Measurements from ENCODE around the gene SIAH1.

GRCh38 chr16:48405907-48406306, 20.7 kb upstream of the SIAH1 start:
- TF ChIP-seq TFCP2L1 (CRISPR knock-in tag; IDR thresholded peaks at IDR 0.05) (no peak), CTCF (IDR thresholded peaks at IDR 0.05) (no peak), RARB (CRISPR knock-in tag; IDR thresholded peaks at IDR 0.05) (no peak), FOSL2 (IDR thresholded peaks at IDR 0.05) (no peak), FOSL2 (CRISPR knock-in tag; IDR thresholded peaks at IDR 0.05) (no peak), CBX2 (IDR thresholded peaks at IDR 0.05; ENCODE audit: borderline replicate concordance, low read depth) (no peak), RNF2 (IDR thresholded peaks at IDR 0.05; ENCODE audit: borderline replicate concordance, low read depth) (no peak), REST (IDR thresholded peaks at IDR 0.05) (no peak), MAX (IDR thresholded peaks at IDR 0.05) (no peak), POLR2A (IDR thresholded peaks at IDR 0.05; ENCODE audit: low read length) (no peak), EP300 (IDR thresholded peaks at IDR 0.05) (no peak), RFX5 (IDR thresholded peaks at IDR 0.05) (no peak)

Measured in A549 (cell line).